ENCODE data around the gene CALML3. TPM values are rescaled to one million over a fixed set of nuclear protein-coding genes. Genes with fewer than 3 reads are reported as not detected.
A peak's percentile ranks its signal among the peaks of the same experiment; 100 is the strongest.

The CALML3 gene
- total RNA-seq, 1 donor from 2014 or later: not detected

DNA sequence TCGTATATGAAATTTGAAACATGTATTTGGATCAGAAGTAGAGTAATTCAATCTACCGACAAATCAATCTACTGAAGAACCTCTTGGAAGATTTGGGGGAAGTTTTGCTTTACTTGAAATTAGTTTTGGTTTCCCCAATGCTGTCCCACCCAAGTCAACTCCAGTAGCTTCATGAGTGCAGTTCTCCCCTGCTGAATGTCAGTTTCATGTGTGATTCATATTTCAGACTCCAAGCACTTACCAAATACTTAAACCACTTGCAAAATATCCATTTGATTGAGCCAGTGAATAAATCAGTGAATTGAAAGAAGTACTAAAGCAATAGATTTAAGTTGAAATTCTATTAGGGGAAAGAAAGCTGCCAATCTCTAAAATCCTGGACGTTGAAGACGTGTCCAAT is 34.7 kb upstream of the CALML3 start:
- no peak for DNase-seq (ENCODE audit: low spot score)
- H3K27ac Mint-ChIP-seq (ENCODE audit: unreplicated experiment): no peak overlapping the region
- no peaks in the 10 kb centered on the region for H3K4me1 Mint-ChIP-seq (ENCODE audit: low read depth)
- H3K27me3 Mint-ChIP-seq (ENCODE audit: low read depth): no peaks in the 10 kb centered on the region
- TF ChIP-seq, protein P1, sequence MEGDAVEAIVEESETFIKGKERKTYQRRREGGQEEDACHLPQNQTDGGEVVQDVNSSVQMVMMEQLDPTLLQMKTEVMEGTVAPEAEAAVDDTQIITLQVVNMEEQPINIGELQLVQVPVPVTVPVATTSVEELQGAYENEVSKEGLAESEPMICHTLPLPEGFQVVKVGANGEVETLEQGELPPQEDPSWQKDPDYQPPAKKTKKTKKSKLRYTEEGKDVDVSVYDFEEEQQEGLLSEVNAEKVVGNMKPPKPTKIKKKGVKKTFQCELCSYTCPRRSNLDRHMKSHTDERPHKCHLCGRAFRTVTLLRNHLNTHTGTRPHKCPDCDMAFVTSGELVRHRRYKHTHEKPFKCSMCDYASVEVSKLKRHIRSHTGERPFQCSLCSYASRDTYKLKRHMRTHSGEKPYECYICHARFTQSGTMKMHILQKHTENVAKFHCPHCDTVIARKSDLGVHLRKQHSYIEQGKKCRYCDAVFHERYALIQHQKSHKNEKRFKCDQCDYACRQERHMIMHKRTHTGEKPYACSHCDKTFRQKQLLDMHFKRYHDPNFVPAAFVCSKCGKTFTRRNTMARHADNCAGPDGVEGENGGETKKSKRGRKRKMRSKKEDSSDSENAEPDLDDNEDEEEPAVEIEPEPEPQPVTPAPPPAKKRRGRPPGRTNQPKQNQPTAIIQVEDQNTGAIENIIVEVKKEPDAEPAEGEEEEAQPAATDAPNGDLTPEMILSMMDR (IDR thresholded peaks at IDR 0.05): no peak
- peaks cover 4% of the 10 kb centered on the region for H3K9me3 Mint-ChIP-seq (ENCODE audit: low read depth)
- H3K36me3 Mint-ChIP-seq (ENCODE audit: low read depth): no peaks in the 10 kb centered on the region
- H3K4me3 Mint-ChIP-seq (ENCODE audit: unreplicated experiment): no peak overlapping the region

DNA sequence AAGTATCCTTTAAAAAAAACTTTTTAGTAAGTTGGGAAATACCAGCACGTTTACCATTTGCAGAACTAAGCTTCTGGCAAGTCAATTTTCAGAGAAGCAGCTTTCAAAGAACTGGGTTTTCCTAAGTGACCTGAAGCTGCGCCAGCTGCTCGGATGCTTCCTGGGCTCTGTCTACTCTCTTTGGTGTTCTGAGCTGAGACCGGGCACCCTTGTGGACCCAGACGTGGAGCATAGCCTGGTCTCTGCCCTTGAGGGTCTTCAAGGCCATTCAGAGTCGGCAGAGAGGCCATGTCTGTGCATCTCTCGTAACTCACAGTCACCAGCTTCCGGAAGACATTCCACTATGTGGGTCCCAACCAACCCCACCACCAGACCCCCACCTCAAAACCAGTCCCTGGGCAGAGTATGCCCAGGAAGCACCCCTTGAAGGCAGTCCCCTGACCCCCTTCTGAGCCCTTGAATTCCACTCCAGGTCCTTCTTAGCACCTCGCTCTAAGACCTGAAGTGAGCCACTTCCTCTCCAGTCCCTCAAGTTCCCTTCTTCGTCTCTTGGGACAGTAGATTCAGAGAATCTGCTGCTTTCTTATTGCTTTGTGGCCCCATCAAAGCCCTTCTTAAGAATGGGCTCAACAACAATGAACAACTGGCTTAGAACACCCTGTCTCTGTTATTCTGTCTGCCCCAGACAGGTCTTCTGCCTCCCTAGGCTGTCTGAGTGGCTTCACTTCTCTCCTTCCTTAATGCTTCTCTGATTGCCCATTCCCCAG is 33.9 kb upstream of the CALML3 start:
- TF ChIP-seq, protein P1 (IDR thresholded peaks at IDR 0.05): no peak
- H3K4me1 Mint-ChIP-seq (ENCODE audit: low read depth): no peaks in the 10 kb centered on the region

DNA sequence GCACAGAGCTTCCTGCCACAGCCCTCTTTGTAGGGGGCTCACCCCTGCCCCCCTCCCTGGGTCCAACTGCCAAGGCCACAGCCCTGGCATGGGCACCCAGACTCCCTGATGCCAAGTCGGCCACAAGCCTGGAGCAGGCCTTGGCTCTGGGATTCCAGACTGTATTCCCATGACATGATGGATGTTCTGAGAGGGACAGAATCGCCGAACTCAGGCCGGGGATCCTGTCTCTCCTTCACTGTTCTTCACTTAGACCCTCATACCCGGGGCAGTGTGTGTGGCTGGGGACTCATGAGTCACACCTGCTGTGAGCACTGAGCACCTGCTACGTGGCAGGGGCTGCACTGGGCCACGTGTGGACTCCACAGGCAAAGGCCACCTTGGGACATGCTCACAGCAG is 33.3 kb upstream of the CALML3 start:
- TF ChIP-seq, protein P1 (IDR thresholded peaks at IDR 0.05): no peak
- no peak overlapping the region for H3K27ac Mint-ChIP-seq (ENCODE audit: unreplicated experiment)
- no peaks in the 10 kb centered on the region for H3K27me3 Mint-ChIP-seq (ENCODE audit: low read depth)
- DNase-seq (ENCODE audit: low spot score): peak; percentile 61
- H3K9me3 Mint-ChIP-seq (ENCODE audit: low read depth): peaks cover 4% of the 10 kb centered on the region
- no peak overlapping the region for H3K4me3 Mint-ChIP-seq (ENCODE audit: unreplicated experiment)
- H3K4me1 Mint-ChIP-seq (ENCODE audit: low read depth): no peaks in the 10 kb centered on the region
- no peaks in the 10 kb centered on the region for H3K36me3 Mint-ChIP-seq (ENCODE audit: low read depth)

More for the DNA sequence above, 33.9 kb upstream of the CALML3 start:
- Mint-ChIP-seq H3K36me3 (ENCODE audit: low read depth) (no peaks in the 10 kb centered on the region), H3K27ac (ENCODE audit: unreplicated experiment) (no peak overlapping the region), H3K27me3 (ENCODE audit: low read depth) (no peaks in the 10 kb centered on the region), H3K4me3 (ENCODE audit: unreplicated experiment) (no peak overlapping the region), H3K9me3 (ENCODE audit: low read depth) (peaks cover 4% of the 10 kb centered on the region)
- DNase-seq (ENCODE audit: low spot score): peak; percentile 53

DNA sequence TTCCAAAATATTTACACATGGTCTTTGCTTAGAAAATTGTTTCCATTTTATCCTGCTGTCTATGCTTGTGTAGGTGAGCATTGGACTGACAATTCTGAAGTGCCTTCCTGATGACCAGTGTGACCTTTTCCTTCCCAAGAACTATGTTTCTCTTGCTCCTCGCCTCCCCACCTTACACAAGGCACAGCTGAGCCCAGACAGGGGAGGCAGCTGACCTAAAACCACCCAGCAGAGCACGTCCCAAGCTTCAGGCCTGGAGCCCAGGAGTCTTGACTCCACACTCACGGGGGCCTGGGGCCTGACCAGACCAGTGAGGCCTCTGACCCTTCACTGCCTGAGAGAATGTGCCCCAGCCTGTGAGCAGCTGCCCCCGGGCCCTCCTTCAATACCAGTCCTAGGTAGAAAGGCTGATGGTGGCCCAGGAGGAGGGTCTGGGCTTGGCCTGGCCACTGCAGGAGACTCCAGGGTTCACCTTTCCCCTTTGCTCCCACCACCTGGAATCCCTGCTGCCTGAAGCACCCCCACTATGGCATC is 32.4 kb upstream of the CALML3 start:
- no peak for DNase-seq (ENCODE audit: low spot score)
- H3K36me3 Mint-ChIP-seq (ENCODE audit: low read depth): no peaks in the 10 kb centered on the region
- H3K4me3 Mint-ChIP-seq (ENCODE audit: unreplicated experiment): no peak overlapping the region
- H3K27ac Mint-ChIP-seq (ENCODE audit: unreplicated experiment): no peak overlapping the region
- H3K9me3 Mint-ChIP-seq (ENCODE audit: low read depth): peaks cover 4% of the 10 kb centered on the region
- TF ChIP-seq, protein P1 (IDR thresholded peaks at IDR 0.05): no peak
- H3K4me1 Mint-ChIP-seq (ENCODE audit: low read depth): no peaks in the 10 kb centered on the region
- no peaks in the 10 kb centered on the region for H3K27me3 Mint-ChIP-seq (ENCODE audit: low read depth)

DNA sequence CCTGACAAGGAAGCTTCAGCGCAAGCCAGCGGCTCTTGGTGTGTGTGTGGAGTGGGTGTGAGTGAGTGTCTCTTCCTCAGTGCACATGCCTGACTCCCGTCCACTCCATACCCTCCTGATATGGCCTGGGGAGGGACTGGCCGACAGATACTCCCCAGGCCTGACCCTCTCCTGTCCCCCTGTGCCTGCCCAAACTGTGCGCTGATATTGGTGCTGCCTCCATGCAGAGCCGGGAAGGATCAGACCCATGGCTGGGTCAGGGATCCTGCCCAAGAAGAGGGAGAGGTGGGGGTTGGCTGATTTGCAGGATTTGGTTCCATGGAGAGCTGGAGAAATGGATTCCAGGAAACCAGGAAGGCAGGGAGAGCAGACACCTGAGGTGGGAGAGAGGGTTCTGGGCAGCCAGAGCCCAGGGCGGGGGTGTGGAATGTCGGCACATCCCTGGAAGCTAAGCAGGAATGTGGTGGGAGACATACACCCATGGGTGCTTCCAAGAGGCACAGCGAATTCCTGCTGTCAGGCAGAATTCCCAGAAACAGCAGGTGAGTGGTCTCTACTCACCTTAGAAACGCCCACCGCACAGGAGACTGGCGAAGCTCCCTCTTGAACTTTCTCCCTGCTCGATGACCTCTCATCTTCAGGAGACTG is 31.7 kb upstream of the CALML3 start:
- Mint-ChIP-seq H3K27me3 (ENCODE audit: low read depth) (no peaks in the 10 kb centered on the region), H3K9me3 (ENCODE audit: low read depth) (peaks cover 4% of the 10 kb centered on the region), H3K36me3 (ENCODE audit: low read depth) (no peaks in the 10 kb centered on the region), H3K4me1 (ENCODE audit: low read depth) (no peaks in the 10 kb centered on the region), H3K27ac (ENCODE audit: unreplicated experiment) (no peak overlapping the region), H3K4me3 (ENCODE audit: unreplicated experiment) (no peak overlapping the region)
- TF ChIP-seq, protein P1 (IDR thresholded peaks at IDR 0.05): no peak
- no peak for DNase-seq (ENCODE audit: low spot score)
